ENCODE data around the gene MALAT1. TPM values are rescaled to one million over a fixed set of nuclear protein-coding genes. Genes with fewer than 3 reads are reported as not detected.

The MALAT1 gene
- total and polyA plus RNA-seq, 2 of the 8 experiments (the other 6 are each of a cell fraction or from before 2014, with no cell fraction given): 115 to 984 TPM

DNA sequence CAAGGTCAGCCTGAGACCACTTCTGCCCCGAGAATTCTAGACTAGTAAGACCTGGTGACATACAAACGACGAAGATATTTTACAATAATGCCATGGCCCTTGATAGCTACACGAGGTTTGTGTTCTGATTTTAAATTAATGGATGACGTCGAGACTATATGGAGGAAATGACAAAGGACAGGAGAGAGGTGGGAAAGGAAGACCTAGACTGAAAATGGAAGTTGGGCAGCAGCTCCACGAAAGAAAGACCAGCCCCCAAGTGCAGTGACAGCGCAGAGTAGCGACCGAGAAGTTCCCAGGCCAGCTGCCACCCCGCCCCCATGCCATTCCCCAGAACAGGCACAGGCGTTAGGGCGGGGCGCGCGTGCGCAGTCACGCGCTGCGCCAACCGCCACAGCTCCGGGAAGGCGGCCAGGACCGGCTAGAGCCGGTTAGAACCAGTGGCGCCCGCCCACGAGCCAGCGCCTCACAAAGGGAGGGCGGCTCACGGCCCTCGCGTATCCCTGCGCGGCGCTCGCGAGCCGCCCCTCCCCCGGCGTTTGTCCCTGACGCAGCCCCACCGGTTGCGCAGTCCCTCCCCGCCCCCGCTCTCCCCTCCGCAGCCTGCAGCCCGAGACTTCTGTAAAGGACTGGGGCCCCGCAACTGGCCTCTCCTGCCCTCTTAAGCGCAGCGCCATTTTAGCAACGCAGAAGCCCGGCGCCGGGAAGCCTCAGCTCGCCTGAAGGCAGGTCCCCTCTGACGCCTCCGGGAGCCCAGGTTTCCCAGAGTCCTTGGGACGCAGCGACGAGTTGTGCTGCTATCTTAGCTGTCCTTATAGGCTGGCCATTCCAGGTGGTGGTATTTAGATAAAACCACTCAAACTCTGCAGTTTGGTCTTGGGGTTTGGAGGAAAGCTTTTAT, 1.5 kb upstream of the MALAT1 start (continued):
- no peak for TF ChIP-seq POU5F1 (IDR thresholded peaks at IDR 0.05; ENCODE audit: low read depth, low read length)
